Peyer's patch (tissue), 4 donors: ENCODE measurements around the gene ATP6V0C. TPM values are rescaled to one million over a fixed set of nuclear protein-coding genes. Genes with fewer than 3 reads are reported as not detected.
A peak's percentile ranks its signal among the peaks of the same experiment; 100 is the strongest.

ENCODE experiments used
- DNase-seq, 3 donors: peaks; one replicate each; pipeline ENCODE4 v3.0.0-alpha.2; 2017 to 2019
- H3K27ac ChIP-seq, 4 donors: fragments of 200-600 bp; sonication (generic); one replicate each; pipeline ENCODE4 v1.5.1; 2016 to 2019
- H3K27me3 ChIP-seq, 2 donors: fragments of 200-600 bp; sonication (generic); one replicate each; pipeline ENCODE4 v1.5.1; 2019
- H3K36me3 ChIP-seq, 3 donors: fragments of 200-600 bp; sonication (generic); one replicate each; pipeline ENCODE4 v1.5.1; 2016 to 2019
- H3K4me1 ChIP-seq, 4 donors: fragments of 200-600 bp; sonication (generic); one replicate each; pipeline ENCODE4 v1.5.1; 2016 to 2019
- H3K4me3 ChIP-seq, 4 donors: fragments of 200-600 bp; sonication (generic); 1 replicate in 3 of 4; 2 replicates in 1 of 4; pipeline ENCODE4 v1.5.1; 2016 to 2019; ENCODE audit warnings: mild to moderate bottlenecking in 1 of 4
- H3K9me3 ChIP-seq, 4 donors: fragments of 200-600 bp; sonication (generic); one replicate each; pipeline ENCODE4 v1.5.1; 2016 to 2019; ENCODE audit warnings: mild to moderate bottlenecking in 1 of 4
- POLR2A ChIP-seq, 2 donors: fragments of 450-650 bp; IDR thresholded peaks; one replicate each; pipeline ENCODE4 v1.5.1; 2017; ENCODE audit warnings: antibody characterized with exemption in 2 of 2, mild to moderate bottlenecking in 2 of 2, moderate library complexity in 2 of 2
- total RNA-seq, 4 donors: library from RNA; depleted of rRNA; stranded (reverse); fragments of >200 nt; gene quantifications; one replicate each; pipeline ENCODE4 v1.1.0, GENCODE V29; 2016
- TF ChIP-seq, protein P1 (sequence below), 6 experiments: fragments of 450-650 bp in 4 of 6; fragments of 200-600 bp in 2 of 6; sonication (generic) in 1 of 6; IDR thresholded peaks; one replicate each; pipeline ENCODE4 v1.5.1; 2017 to 2019; ENCODE audit warnings: antibody characterized with exemption in 6 of 6, mild to moderate bottlenecking in 3 of 6, moderate library complexity in 1 of 6

The ATP6V0C gene
- total RNA-seq, 4 donors from 2014 or later: 27.2 to 116 (median 101) TPM

- TF ChIP-seq POLR2A (IDR thresholded peaks at IDR 0.05): peak in 1 of 2 donors; percentile 26
- TF ChIP-seq, protein P1, sequence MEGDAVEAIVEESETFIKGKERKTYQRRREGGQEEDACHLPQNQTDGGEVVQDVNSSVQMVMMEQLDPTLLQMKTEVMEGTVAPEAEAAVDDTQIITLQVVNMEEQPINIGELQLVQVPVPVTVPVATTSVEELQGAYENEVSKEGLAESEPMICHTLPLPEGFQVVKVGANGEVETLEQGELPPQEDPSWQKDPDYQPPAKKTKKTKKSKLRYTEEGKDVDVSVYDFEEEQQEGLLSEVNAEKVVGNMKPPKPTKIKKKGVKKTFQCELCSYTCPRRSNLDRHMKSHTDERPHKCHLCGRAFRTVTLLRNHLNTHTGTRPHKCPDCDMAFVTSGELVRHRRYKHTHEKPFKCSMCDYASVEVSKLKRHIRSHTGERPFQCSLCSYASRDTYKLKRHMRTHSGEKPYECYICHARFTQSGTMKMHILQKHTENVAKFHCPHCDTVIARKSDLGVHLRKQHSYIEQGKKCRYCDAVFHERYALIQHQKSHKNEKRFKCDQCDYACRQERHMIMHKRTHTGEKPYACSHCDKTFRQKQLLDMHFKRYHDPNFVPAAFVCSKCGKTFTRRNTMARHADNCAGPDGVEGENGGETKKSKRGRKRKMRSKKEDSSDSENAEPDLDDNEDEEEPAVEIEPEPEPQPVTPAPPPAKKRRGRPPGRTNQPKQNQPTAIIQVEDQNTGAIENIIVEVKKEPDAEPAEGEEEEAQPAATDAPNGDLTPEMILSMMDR (IDR thresholded peaks at IDR 0.05): peak in 3 of 6 experiments; percentile 7 to 27 (median 13)
- Histone ChIP-seq H3K9me3 (no peaks in the 10 kb centered on the region), H3K27me3 (no peaks in the 10 kb centered on the region), H3K4me1 (peaks cover 6 to 28% (median 11%) of the 10 kb centered on the region in 4 donors), H3K36me3 (peaks cover 0 to 47% (median 0%) of the 10 kb centered on the region in 3 donors), H3K4me3 (peak overlapping the region in 2 of 4 donors; percentile 41 to 49), H3K27ac (peak overlapping the region in 3 of 4 donors; percentile 70 to 87 (median 81))
- DNase-seq: peak in 2 of 3 donors; percentile 68 to 71
Observed at GRCh38 chr16:2524339-2524938, 10.7 kb downstream of the ATP6V0C start.

DNA sequence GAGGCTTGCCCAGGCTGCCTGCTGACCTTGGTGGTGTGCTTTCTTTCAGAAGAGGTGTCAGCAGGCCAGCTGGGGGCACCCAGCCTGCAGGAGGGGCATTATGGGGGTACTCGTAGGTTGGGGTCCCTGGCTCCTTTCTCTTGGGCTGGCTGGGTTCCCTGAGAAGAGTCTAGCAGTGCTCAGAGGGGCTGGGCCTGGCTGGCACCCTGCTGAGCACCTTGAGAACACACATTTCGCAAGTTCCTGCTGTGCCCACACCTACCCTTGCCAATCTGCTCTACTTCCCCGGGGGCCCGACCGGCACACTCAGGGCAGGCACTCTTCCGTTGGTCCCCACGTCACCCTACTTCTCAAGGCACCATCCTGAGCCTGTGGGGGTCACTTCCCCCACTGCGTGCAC is 12.4 kb downstream of the ATP6V0C start:
- DNase-seq: no peak
- H3K27me3 ChIP-seq: no peaks in the 10 kb centered on the region
- H3K4me3 ChIP-seq: no peak overlapping the region
- H3K36me3 ChIP-seq: peaks cover 0 to 44% (median 0%) of the 10 kb centered on the region in 3 donors
- no peak for TF ChIP-seq POLR2A (IDR thresholded peaks at IDR 0.05)
- no peak overlapping the region for H3K27ac ChIP-seq
- H3K9me3 ChIP-seq: no peaks in the 10 kb centered on the region
- peaks cover 2 to 24% (median 7%) of the 10 kb centered on the region in 4 donors for H3K4me1 ChIP-seq

- Histone ChIP-seq H3K27me3 (no peaks in the 10 kb centered on the region), H3K4me1 (peaks cover 0 to 24% (median 10%) of the 10 kb centered on the region in 4 donors), H3K36me3 (peaks cover 0 to 42% (median 0%) of the 10 kb centered on the region in 3 donors), H3K9me3 (no peaks in the 10 kb centered on the region), H3K4me3 (no peak overlapping the region), H3K27ac (no peak overlapping the region)
- peak in 1 of 3 donors; percentile 44 for DNase-seq
- TF ChIP-seq POLR2A (IDR thresholded peaks at IDR 0.05): no peak
- TF ChIP-seq, protein P1 (IDR thresholded peaks at IDR 0.05): no peak
Observed at GRCh38 chr16:2527071-2527783, 13.5 kb downstream of the ATP6V0C start.

DNA sequence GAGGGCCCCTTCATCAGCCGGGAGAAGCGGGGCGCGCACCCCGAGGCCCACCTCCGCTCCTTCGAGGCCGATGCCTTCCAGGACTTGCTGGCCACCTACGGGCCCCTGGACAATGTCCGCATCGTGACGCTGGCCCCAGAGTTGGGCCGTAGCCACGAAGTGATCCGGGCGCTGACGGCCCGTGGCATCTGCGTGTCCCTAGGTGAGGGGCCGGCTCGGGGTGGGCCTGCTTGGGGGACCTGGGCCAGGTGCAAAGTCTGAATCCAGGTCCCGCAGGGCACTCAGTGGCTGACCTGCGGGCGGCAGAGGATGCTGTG is 14.0 kb downstream of the ATP6V0C start:
- Histone ChIP-seq H3K4me1 (peaks cover 0 to 24% (median 10%) of the 10 kb centered on the region in 4 donors), H3K27me3 (no peaks in the 10 kb centered on the region), H3K27ac (no peak overlapping the region), H3K36me3 (peaks cover 0 to 40% (median 0%) of the 10 kb centered on the region in 3 donors), H3K4me3 (no peak overlapping the region), H3K9me3 (no peaks in the 10 kb centered on the region)
- TF ChIP-seq POLR2A (IDR thresholded peaks at IDR 0.05): no peak
- TF ChIP-seq, protein P1 (IDR thresholded peaks at IDR 0.05): no peak
- DNase-seq: peak in 1 of 3 donors; percentile 36

GRCh38 chr16:2528161-2529060 is 14.7 kb downstream of the ATP6V0C start:
- Histone ChIP-seq H3K4me1 (peaks cover 0 to 20% (median 10%) of the 10 kb centered on the region in 4 donors), H3K27ac (no peak overlapping the region), H3K27me3 (no peaks in the 10 kb centered on the region), H3K4me3 (no peak overlapping the region), H3K36me3 (peaks cover 0 to 40% (median 0%) of the 10 kb centered on the region in 3 donors), H3K9me3 (no peaks in the 10 kb centered on the region)
- peak in 1 of 3 donors; percentile 42 for DNase-seq
- TF ChIP-seq POLR2A (IDR thresholded peaks at IDR 0.05): no peak
- TF ChIP-seq, protein P1 (IDR thresholded peaks at IDR 0.05): no peak
